Measurements from ENCODE around the gene ZBTB16. TPM values are rescaled to one million over a fixed set of nuclear protein-coding genes. Genes with fewer than 3 reads are reported as not detected.
A peak's percentile ranks its signal among the peaks of the same experiment; 100 is the strongest.

The ZBTB16 gene
- total and polyA plus RNA-seq, 12 donors = 18.3 to 108 (median 54.6) TPM

GRCh38 chr11:114282488-114282887 lies 223.0 kb downstream of the ZBTB16 start:
- 83 to 84% methylated on average over 3 of the region's 3 CpGs for WGBS, 2 donors
- H3K36me3 ChIP-seq = no peaks in the 10 kb centered on the region
- H3K9me3 ChIP-seq = no peaks in the 10 kb centered on the region
- peaks cover 4 to 30% (median 21%) of the 10 kb centered on the region in 9 donors for H3K4me1 ChIP-seq
- ATAC-seq (no peak), DNase-seq (no peak)
- H3K27me3 ChIP-seq = no peaks in the 10 kb centered on the region
- H3K4me3 ChIP-seq = no peak overlapping the region
- no peak for TF ChIP-seq CTCF (IDR thresholded peaks at IDR 0.05)
- intact Hi-C loops (cut with DNase I) = loop anchor here in 6 of 10 donors (5.0 to 10.0 kb wide), 7 partner anchors 35 to 480 kb away; partner anchors contain the start of genes C11orf71 (in 1 of the 6), RBM7 (in 1 of the 6) and REXO2 (in 1 of the 6)
- H3K27ac ChIP-seq = no peak overlapping the region

- Histone ChIP-seq H3K9me3 (no peaks in the 10 kb centered on the region), H3K27ac (peak overlapping the region in 1 of 10 donors; percentile 45), H3K36me3 (no peaks in the 10 kb centered on the region), H3K4me3 (no peak overlapping the region), H3K27me3 (no peaks in the 10 kb centered on the region), H3K4me1 (peaks cover 4 to 37% (median 21%) of the 10 kb centered on the region in 9 donors)
- DNase-seq (no peak), ATAC-seq (no peak)
- 76 to 80% methylated on average over 3 of the region's 3 CpGs for WGBS, 2 donors
- intact Hi-C loops (cut with DNase I) = loop anchor here in 6 of 10 donors (5.0 to 10.0 kb wide), 7 partner anchors 34 to 479 kb away; partner anchors contain the start of genes C11orf71 (in 1 of the 6), RBM7 (in 1 of the 6) and REXO2 (in 1 of the 6)
- no peak for TF ChIP-seq CTCF (IDR thresholded peaks at IDR 0.05)
Measured at GRCh38 chr11:114283422-114283821, 223.9 kb downstream of the ZBTB16 start.

GRCh38 chr11:114284021-114284420 lies 224.5 kb downstream of the ZBTB16 start:
- H3K4me1 ChIP-seq = peaks cover 4 to 43% (median 21%) of the 10 kb centered on the region in 9 donors
- 24 to 35% methylated on average over 2 of the region's 2 CpGs for WGBS, 2 donors
- intact Hi-C loops (cut with DNase I) = loop anchor here in 6 of 10 donors (5.0 to 10.0 kb wide), 7 partner anchors 33 to 478 kb away; partner anchors contain the start of genes C11orf71 (in 1 of the 6), RBM7 (in 1 of the 6) and REXO2 (in 1 of the 6)
- DNase-seq = no peak
- H3K36me3 ChIP-seq = no peaks in the 10 kb centered on the region
- no peaks in the 10 kb centered on the region for H3K9me3 ChIP-seq
- peak in 3 of 8 donors; percentile 18 to 37 (median 28) for ATAC-seq
- no peak for TF ChIP-seq CTCF (IDR thresholded peaks at IDR 0.05)
- H3K4me3 ChIP-seq = no peak overlapping the region
- H3K27me3 ChIP-seq = no peaks in the 10 kb centered on the region
- peak overlapping the region in 4 of 10 donors; percentile 18 to 45 (median 36) for H3K27ac ChIP-seq

- ATAC-seq (no peak), DNase-seq (no peak)
- Histone ChIP-seq H3K4me3 (no peak overlapping the region), H3K4me1 (peaks cover 4 to 44% (median 21%) of the 10 kb centered on the region in 9 donors), H3K27ac (no peak overlapping the region), H3K9me3 (no peaks in the 10 kb centered on the region), H3K27me3 (no peaks in the 10 kb centered on the region), H3K36me3 (no peaks in the 10 kb centered on the region)
- intact Hi-C loops (cut with DNase I) = loop anchor here in 6 of 10 donors (5.0 to 10.0 kb wide), 7 partner anchors 32 to 477 kb away; partner anchors contain the start of genes C11orf71 (in 1 of the 6), RBM7 (in 1 of the 6) and REXO2 (in 1 of the 6)
- whole genome bisulfite sequencing, 2 donors = 93 to 94% methylated on average over 7 of the region's 7 CpGs
- TF ChIP-seq CTCF (IDR thresholded peaks at IDR 0.05) = no peak
Measured at GRCh38 chr11:114284914-114285313, 225.4 kb downstream of the ZBTB16 start.

Data from heart right ventricle (tissue), 16 donors.